HG03060 (cell line): Measurements from ENCODE around the gene IGSF3.
"Not testable (repeated sequence)": the region's sequence is repeated elsewhere in the genome, so short reads cannot be mapped to it uniquely, and the experiment has no call there.

Experiments used
- ATAC-seq: cut with Tn5 transposase; IDR thresholded peaks from one replicate; pipeline ENCODE4 v1.9.1; 2021; ENCODE audit warnings: low read depth, moderate number of reproducible peaks; ENCODE audit not compliant: unreplicated experiment

Gene IGSF3

GRCh38 chr1:116604408-116604807 is 63.1 kb downstream of the IGSF3 start:
- ATAC-seq = not testable (repeated sequence)

- ATAC-seq = not testable (repeated sequence)
Observed at GRCh38 chr1:116603646-116604045, 63.9 kb downstream of the IGSF3 start.

- not testable (repeated sequence) for ATAC-seq
Observed at GRCh38 chr1:116599369-116599768, 68.2 kb downstream of the IGSF3 start.

- ATAC-seq = not testable (repeated sequence)
Observed at GRCh38 chr1:116598420-116599036, 69.0 kb downstream of the IGSF3 start.

DNA sequence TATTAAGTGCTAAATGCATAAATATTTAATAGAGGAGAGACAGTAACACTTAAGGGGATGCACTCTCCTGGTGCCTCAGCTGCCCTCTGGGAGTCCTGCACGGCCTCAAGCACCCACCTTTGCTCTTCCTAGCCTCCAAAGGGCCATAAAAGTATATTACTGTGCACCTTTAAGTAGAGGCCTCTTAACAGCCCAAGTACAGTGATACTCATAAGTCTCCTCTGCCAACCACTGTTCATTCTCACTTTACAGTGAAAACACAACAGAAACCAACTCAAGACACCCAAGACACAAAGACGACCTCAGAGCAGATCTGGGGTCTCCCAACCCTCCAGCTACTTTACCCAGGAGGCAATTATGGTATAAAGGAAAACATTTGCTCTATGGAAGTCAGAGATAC is 70.1 kb downstream of the IGSF3 start:
- ATAC-seq = peak; percentile 60

DNA sequence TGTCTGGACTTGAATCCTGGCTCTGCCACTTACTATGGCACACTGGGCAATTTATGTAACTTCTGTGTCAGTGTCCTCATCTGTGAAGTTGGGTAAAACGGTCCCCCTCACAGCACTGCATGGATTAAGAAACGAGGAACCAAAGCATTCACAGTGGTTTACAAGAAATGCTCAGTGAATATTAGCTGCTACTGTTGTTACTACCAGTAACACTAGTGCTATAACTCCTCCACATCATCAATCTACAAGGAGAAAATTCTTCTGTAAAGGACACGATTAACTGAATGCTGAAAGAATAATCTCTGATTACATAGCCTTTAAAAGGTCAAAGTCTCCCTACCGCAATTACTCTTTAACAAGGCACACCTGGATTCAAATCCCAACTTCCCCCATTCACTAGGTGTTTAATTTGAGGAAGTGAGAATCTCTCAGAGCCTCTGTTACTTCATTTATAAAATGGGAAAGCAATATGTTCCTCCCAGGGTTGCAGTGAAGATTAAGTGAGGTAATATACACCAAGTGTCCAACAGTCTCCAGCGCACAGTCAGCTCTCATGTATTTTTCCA is 70.7 kb downstream of the IGSF3 start:
- ATAC-seq = not testable (repeated sequence)

GRCh38 chr1:116595946-116596741 is 71.4 kb downstream of the IGSF3 start:
- ATAC-seq = not testable (repeated sequence)

DNA sequence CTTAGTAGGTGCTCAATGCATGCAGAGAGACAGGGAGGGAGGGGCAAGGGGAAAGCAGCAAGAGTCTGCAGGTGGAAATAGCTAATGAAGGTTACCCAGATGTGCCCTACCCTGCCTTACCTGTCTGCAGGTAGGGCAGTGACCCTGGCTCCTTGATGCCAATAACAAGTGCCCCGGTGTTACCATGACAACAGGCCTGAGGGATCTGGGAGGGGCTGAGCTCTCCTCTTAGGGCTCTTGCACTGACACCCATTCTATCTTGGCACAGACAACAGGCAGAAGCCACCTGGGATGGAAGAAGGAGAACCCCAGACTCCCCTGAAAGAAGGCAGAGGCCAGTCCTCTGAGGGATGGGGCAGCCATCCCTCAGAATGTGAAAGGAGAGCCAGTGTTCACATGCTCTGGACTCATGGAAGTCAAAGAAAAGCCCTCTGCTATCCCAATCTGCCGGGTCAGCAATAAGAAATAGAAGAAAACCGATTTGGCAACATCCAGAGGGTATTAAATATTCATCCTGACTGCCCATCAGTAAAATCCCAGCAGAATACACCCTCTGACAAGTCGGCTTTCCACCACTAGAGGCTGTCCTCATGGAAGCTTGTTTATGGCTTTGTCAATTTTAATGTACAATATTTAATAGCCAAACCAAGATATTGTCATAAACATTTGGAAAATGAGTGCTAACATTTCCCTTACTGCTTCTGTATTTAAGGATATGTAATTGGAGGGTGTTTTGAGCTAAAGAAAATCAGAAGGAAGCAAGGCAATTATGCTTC is 72.3 kb downstream of the IGSF3 start:
- ATAC-seq = not testable (repeated sequence)

DNA sequence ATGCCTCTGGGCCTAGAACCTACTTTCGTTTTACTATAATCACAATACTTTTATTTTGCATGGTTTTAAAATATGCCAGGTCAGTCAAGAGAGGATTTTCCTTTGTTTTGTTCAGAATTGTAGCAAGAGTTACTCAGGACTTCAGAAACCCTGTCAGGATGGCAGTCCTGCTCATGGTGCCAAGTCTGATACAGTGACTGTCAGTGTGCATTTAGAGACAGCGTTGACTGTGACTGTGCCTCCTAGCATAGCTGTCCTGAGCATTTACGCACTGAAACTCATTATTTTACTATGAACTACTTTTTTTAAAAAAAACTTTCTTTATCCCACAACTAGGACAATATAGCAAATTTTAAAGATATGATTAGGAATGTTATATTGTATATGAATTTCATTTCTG is 73.6 kb downstream of the IGSF3 start:
- ATAC-seq = not testable (repeated sequence)

DNA sequence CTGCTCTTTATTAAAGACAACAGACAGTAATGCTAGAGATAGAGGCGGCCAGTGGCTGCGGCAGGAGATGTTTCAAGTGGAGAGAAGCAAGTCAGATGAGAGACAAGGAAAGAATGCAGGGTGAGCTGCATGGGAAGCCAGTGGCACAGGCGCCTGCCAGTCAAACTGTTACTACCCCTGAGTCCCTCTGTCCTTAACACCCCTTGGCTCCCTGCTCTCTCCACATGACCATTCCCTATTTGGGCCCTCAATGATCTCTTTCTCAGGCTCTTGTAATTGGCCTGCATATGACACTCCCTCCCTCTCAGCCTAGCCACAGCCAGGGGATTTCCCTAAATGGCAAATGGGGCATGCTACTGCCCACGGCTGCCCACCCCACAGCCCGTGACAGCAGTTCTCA is 74.1 kb downstream of the IGSF3 start:
- not testable (repeated sequence) for ATAC-seq

- not testable (repeated sequence) for ATAC-seq
Observed at GRCh38 chr1:116591951-116592605, 75.5 kb downstream of the IGSF3 start.

DNA sequence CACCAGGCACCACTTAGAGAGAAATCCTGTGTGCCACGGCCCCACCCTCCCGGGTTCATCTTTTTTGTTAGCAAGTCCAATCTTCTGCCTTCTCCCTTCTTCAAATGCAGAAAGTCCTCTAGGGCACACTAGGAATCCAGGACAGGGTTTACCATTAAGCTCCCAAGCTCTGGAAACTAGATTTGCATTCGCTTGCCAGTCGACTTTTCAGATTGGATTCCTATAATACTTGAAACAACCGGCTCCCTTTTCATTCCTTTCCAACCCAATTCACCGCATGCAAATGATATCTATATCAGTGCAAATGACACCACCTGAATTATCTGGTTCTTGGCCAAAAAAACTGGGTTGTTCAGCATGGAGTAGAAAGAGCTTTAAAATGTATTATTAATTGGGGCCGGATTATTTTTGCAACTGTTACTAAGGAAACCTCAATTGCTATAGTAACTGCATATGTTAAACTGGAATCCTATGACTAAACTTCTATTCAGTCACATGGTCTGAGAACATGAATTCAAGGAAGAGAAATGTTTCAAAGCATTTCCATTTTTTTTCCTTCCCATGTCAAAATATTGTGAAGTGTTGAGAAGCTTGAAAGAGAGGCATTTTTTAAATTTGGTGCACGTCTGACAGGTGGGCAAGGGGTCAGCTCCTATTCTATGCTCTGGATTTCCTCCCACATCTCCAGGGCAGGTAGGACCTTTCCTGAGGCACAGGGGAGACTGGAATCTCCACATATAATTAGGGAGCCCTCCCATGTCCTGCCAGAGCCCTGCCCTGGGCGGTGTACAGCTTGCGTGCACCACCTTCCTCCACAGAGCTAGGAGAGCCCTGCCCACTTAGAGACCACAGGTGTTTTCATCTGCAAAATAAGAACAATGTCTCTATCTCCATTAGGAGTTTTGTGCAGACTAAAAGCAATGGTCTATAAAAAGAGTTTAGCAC is 76.3 kb downstream of the IGSF3 start:
- not testable (repeated sequence) for ATAC-seq

DNA sequence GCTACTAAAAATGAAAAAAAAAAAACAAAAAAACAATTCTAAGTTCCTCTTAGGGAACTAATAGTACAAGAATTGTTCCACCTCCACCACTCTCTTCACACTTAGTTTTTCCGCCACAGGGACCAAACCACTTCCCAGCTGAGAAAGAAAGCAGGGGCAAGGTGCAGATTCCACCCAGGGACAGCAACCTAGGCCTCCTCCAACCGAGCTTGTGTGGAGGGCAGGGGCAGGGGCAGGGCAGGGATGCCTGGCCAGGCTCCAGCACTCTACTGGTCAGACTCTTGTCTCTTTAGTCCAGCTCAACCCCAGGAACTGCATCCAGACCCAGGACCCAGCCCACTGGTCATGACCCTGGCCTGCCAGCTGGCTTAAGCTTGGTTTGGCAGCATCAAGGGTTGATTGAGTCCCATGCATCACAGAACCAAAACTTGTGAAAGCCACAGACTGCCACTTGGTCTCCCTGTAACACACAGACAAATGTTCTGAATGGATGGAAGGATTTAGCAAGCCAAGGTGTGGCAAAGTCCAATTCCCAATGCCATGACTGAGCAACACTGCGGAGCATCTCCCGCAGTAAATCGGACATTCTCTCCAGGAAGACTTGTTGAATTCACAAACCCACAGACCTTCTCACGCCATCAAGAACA is 77.1 kb downstream of the IGSF3 start:
- not testable (repeated sequence) for ATAC-seq

- not testable (repeated sequence) for ATAC-seq
Observed at GRCh38 chr1:116589101-116589735, 78.3 kb downstream of the IGSF3 start.

DNA sequence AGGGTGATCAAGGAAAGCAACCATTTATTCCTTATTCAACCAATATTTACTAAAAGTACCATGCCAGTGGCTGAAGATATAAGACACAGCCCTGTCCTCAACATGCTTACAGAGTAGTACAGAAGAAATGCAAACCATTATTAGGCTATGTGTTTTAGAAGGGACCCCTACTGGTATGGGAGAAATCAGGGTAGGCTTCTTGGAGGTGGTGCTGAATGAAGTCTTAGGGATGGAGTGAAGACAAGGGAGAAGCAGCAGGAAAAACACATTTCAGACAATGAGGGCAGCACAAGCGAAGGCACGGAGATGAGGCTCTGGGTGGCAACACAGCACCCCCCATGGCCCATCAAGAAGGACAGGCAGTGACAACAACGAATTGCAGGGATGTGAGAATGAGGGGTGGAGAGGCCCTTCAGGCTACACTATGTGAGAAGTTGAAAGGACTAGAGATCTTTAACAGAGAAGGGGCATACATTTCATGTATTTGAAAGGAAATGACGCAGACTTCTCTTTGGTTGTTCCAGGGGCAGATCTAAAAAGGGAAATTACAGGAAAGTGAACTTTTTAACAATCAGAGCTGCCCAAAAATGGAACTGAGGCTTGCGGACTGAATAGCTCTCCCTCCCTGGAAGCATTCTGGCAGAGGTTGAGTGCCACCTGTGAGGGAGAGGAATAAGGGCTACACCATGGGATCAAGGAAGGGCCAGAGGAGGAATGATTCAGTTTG is 79.9 kb downstream of the IGSF3 start:
- ATAC-seq = no peak

GRCh38 chr1:116586741-116587143 is 80.8 kb downstream of the IGSF3 start:
- ATAC-seq = no peak

GRCh38 chr1:116585886-116586285 is 81.6 kb downstream of the IGSF3 start:
- ATAC-seq = no peak
